ENCODE data around the gene PTPN14.
"Not testable (repeated sequence)": the region's sequence is repeated elsewhere in the genome, so short reads cannot be mapped to it uniquely, and the experiment has no call there.

PTPN14 gene

GRCh38 chr1:214540324-214540723, 11.1 kb downstream of the PTPN14 start:
- no peak for DNase-seq

- no peak for DNase-seq
Measured at GRCh38 chr1:214538496-214538895, 12.9 kb downstream of the PTPN14 start.

DNA sequence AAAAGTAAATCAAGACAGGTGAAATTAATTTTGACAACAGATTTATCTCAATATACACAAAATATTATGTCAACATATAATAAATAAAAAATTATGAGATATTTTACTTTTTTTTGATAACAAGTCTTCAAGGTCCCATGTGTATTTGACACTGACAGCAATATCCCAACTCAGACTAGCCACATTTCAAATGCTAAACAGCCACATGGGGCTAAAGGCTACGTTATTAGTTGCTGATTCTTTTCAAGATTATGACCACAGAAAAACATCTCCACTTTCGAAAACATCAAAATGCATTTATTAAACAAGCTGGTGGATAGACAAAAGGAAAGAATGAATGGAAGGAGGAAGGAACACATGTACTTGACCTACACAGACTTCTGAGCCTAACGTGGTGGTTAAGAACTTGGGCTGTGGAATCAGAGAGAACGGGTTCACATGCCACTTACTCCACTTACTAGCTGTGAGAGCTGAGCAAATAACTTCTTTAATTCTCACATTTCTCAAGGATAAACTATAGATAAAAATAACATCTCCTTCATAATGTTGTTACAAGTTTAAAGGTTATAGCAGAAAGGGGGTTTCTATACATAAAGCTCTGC, 13.4 kb downstream of the PTPN14 start:
- no peak for DNase-seq

DNA sequence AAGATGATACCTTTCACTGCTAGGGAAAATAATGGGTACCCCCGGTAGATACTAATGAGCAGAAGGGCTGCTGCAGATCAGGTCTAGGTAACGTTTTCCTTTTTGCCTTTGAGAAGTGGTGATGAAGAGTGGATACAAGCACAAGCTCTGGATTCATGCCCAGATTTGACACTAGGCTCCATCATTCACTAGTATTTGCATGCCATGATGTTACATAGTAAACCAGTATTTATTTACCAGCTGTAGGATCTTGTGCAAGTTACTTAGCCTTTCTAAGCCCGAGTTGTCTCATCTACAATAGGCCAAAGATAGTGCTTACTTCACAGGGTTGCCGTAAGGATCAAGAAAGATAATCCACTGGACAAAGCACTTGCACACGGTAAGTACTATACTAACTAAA, 14.2 kb downstream of the PTPN14 start:
- DNase-seq: no peak

DNA sequence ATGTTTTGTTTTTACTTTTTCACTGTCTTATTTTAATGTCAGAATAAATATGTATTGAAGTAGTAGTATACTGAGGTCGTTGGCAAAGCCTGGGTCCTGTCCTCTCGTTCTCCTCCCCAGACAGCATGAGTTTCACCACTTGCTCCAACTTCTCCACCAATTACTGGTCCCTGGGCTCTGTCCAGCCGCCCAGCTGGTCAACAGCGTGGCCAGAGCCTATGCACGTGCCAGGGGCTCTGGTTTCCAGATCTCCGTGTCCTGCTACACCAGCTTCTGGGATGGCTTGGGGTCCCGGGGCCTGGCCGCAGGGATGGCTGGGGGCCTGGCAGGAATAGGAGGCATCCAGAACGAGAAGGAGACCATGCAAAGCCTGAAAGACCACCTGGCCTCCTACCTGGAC, 19.3 kb downstream of the PTPN14 start:
- no peak for DNase-seq

DNA sequence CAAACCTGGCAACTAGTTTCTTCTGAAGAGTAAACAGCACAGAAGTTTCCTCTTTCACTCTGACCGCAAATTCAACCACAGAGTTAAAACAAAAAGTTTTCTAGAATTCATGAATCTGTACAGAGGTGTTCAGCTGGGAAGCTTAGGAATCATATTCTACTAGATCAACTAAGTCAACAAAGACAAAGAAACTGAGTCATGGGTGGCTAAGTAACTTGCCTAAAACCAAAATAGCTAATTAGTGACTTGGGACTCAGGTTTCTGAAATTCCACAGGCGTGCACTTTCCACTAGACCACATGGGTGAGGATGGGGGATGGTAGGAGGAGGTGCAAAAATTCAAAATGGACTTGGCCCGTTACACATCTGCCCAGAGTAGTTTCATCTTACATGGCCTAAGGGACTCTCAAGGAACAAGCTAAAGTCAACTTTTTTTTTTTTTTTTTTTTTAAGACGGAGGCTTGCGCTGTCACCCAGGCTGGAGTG, 25.8 kb downstream of the PTPN14 start:
- no peak for DNase-seq

DNA sequence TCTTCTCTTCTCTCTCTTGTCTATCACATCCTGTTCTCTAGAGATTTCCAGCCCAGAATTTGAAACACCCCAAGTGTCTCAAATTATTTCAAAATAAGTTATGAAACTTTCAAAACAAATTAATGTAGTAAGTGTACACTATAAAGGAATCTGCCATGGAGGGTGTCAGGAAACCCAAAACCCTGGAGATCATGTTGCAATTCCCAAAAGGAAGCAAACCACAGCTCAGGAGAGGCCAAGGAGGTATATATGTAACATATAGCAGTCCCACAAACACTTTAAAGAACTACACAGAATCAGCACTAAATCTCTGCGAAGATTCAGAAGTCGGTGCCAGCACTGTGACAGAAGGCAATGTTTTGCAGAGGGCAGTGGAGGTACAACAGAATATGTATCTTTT, 26.6 kb downstream of the PTPN14 start:
- no peak for DNase-seq

- DNase-seq: no peak
Measured at GRCh38 chr1:214523124-214523824, 28.1 kb downstream of the PTPN14 start.

DNA sequence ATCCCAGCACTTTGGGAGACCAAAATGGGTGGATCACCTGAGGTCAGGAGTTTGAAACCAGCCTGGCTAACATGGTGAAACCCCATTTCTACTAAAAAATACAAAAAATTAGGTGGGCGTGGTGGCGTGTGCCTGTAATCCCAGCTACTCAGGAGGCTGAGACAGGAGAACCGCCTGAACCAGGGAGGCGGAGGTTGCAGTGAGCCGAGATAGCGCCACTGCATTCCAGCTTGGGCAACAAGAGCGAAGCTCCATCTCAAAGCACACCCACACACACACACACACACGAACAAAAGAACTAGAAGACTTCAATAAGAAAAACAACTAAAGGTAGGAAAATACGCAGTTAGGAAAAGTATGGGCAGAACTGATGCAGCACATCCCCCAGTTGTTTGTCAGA, 29.9 kb downstream of the PTPN14 start:
- DNase-seq: not testable (repeated sequence)

GRCh38 chr1:214520544-214521165, 30.7 kb downstream of the PTPN14 start:
- DNase-seq: no peak

GRCh38 chr1:214518361-214518760, 33.0 kb downstream of the PTPN14 start:
- DNase-seq: no peak

DNA sequence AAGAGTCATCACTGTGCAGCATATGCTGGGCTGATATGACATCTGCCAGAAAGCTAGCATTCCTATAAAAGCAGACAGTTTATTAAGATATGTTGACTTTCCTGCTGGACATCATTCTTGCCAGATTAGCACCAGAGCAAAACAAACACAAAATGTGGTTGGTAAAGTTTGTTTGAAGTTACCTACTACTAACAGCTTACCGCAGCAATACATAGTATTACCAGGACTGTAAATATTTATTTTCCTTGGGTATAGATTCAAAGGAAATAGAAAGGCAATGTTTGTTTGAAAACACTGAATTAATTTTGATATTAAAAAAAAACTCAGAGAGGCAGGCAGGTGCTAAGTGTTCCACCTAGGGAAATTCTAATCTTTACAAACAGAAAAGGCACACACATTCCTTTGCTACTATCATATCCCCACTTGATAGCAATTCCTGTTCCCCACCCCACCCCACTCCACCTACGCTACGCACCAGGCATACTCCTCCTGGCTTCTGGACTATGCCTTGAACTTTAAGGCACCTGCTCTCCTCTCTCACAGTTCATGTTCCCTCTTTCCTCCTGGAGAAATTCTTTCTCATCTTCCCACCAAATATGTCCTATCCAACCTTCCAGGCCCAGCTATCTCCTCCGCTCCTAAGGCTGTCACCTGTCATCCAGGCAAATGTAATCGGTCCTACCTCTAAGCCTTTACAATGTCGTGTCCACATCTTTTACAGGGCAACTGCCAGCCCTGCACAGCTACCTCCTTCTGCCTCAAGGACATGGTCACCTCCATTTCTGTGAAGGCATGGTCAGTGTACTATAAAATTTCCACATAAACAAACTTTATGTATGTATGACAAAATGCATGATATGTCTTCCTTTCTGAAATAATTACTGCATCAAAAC, 34.7 kb downstream of the PTPN14 start:
- no peak for DNase-seq

DNA sequence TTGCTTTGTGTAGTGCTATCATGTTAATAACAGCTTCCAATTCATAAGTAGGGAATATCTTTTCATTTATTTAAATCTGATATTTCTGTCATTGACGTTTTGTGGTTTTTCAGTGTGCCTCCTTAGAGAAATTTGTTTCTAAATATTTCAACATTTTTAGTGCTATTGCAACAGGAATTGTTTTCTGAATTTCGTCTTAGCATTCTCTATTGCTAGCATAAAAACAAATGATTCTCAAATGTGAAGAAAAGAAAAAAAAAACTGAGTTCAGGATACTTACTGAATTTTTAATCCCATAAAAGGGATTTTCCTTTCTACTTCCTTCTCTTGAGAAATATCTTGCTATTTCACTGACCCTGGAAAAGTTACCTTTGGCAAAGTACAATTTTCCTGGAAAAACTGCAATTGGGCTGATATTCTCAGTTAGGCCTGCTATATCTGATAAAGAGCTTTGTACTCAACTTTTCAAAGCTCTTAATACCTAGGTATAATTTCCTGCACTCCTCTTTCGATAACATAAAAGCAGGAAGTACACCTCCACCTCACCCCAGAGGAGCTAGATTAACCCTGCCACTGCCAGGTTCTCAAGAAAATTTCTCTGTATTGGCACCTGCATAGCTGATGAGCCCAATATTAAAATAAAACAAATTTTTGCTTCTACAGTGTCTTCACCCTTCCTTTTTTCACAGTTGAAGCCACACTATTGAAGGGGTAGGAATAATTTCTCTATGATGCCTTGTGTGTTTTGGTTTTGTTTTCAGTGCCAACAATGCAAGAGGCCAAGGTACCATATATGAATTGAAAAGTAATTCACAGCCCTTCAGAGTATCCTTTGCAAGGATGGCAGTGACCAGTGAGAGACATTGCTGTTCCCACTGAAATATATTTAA, 35.6 kb downstream of the PTPN14 start:
- no peak for DNase-seq

- DNase-seq: no peak
Measured at GRCh38 chr1:214514819-214515383, 36.5 kb downstream of the PTPN14 start.

GRCh38 chr1:214514032-214514818, 37.2 kb downstream of the PTPN14 start:
- no peak for DNase-seq

DNA sequence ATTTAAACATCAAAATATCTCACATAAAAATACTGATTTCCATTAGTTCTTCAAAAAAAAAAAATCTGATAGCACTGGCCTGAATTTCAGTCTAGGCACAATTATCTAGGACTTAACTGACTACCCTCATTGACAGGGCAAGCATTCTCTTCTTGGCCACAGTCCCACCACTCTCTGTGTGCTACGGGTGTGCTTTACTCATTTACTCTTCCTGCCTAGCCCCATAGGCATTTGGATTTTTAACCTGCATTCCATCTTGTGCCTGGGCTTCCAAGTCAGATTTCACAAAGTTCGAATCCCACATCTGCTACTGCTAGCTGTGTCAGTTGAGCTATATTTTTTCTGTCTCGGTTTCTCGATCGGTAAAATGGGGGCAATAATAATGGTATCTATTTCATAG, 38.0 kb downstream of the PTPN14 start:
- DNase-seq: no peak

GRCh38 chr1:214511639-214511998, 39.8 kb downstream of the PTPN14 start:
- DNase-seq: no peak

- no peak for DNase-seq
Measured at GRCh38 chr1:214510914-214511638, 40.3 kb downstream of the PTPN14 start.

DNA sequence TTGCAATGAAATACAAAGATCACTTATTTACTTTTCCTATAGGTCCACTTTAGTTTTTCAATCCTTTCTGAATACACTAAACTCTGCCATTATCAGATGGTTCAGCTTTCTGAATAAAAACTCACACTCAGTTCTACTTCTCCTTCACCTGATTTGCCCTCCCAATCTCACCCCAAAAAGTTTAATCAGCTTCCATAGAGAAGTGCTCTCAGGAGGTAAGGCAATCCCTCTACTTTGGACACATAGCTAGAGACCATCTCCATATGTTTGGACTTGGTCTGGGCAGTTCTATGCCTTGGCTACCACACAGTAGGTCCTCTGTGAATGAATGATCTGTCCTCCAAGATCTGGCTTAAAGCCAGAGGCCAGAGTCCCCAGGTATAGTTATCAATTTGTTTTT, 40.9 kb downstream of the PTPN14 start:
- no peak for DNase-seq

- DNase-seq: not testable (repeated sequence)
Measured at GRCh38 chr1:214509622-214510021, 41.8 kb downstream of the PTPN14 start.

All from activated effector memory CD4-positive, alpha-beta T cell treated with Interleukin-2 at 50 U/mL for 16 hours (primary cell).